HCT116 (cell line): ENCODE results near the gene ZNF655.

Experiments used
- EGR1 ChIP-seq: IDR thresholded peaks from 2 replicates; pipeline ENCODE4 v1.6.1; 2012; ENCODE audit warnings: low read depth
- EZH2 ChIP-seq: fragments of 200-600 bp; sonication (generic); IDR thresholded peaks from 2 replicates; pipeline ENCODE4 v1.6.1; 2017; ENCODE audit warnings: antibody characterized with exemption, mixed run types
- POLR2AphosphoS5 ChIP-seq: IDR thresholded peaks from 2 replicates; pipeline ENCODE4 v1.6.1; 2011; ENCODE audit warnings: mild to moderate bottlenecking, low read depth, low read length, moderate library complexity
- TCF7L2 ChIP-seq: IDR thresholded peaks from 2 replicates; pipeline ENCODE4 v1.7.0; 2011; ENCODE audit warnings: borderline replicate concordance, inconsistent platforms; ENCODE audit not compliant: insufficient read depth, insufficient read length; ENCODE audit errors: extremely low read depth
- TF ChIP-seq, protein P1 (sequence below): IDR thresholded peaks from 2 replicates; pipeline ENCODE4 v1.6.1; 2012
- TF ChIP-seq, protein P2 (sequence below), 3 experiments: fragments of 200-600 bp in 1 of 3; sonication (generic) in 1 of 3; IDR thresholded peaks in 2 of 3; conservative IDR thresholded peaks in 1 of 3; 2 replicates each; pipeline ENCODE4 v1.5.1; 2012 to 2017; ENCODE audit warnings: low read depth in 2 of 3, low read length in 2 of 3, antibody characterized with exemption in 1 of 3, borderline replicate concordance in 1 of 3, control low read depth in 1 of 3, mild to moderate bottlenecking in 1 of 3, mixed read lengths in 1 of 3, mixed run types in 1 of 3, moderate library complexity in 1 of 3; ENCODE audit not compliant: insufficient read depth in 1 of 3
- TF ChIP-seq, protein P3 (sequence below): IDR thresholded peaks from 2 replicates; pipeline ENCODE4 v1.6.1; 2011; ENCODE audit warnings: mild to moderate bottlenecking, low read length, moderate library complexity; ENCODE audit not compliant: insufficient replicate concordance; ENCODE audit errors: extremely low read depth
- TF ChIP-seq, protein P4 (sequence below): IDR thresholded peaks from 2 replicates; pipeline ENCODE4 v1.6.1; 2012; ENCODE audit warnings: low read depth
- TF ChIP-seq, protein P5 (sequence below): IDR thresholded peaks from 2 replicates; pipeline ENCODE4 v1.6.1; 2012

DNA sequence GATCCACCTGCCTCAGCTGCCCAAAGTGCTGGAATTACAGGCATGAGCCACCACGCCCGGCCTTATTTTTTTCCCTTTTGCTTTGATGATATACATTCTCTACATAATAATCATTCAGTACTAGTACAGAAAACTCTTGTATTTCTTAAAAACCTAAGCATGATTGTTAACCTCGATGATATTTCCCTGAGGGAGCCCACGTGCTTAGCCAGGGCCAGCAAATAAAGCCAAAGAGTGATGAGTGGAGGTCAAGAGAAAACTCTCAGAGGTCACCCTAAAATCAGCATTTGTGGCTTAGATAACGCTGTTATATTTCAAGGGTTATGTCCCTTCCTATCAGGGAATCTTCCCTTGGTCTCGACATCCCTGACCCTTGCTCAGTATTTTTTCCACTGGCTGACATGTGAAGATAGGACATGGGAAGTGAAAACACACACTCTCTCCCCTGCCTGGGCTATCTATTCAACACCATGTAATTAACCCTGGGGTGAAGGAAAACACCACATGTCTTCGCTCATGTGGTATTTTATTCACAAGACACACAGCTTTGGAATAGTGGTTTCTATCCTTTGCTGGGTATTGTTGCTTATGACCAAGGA lies 19.1 kb upstream of the ZNF655 start:
- TF ChIP-seq, protein P1, sequence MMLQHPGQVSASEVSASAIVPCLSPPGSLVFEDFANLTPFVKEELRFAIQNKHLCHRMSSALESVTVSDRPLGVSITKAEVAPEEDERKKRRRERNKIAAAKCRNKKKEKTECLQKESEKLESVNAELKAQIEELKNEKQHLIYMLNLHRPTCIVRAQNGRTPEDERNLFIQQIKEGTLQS, result no peak
- TF ChIP-seq, protein P2, sequence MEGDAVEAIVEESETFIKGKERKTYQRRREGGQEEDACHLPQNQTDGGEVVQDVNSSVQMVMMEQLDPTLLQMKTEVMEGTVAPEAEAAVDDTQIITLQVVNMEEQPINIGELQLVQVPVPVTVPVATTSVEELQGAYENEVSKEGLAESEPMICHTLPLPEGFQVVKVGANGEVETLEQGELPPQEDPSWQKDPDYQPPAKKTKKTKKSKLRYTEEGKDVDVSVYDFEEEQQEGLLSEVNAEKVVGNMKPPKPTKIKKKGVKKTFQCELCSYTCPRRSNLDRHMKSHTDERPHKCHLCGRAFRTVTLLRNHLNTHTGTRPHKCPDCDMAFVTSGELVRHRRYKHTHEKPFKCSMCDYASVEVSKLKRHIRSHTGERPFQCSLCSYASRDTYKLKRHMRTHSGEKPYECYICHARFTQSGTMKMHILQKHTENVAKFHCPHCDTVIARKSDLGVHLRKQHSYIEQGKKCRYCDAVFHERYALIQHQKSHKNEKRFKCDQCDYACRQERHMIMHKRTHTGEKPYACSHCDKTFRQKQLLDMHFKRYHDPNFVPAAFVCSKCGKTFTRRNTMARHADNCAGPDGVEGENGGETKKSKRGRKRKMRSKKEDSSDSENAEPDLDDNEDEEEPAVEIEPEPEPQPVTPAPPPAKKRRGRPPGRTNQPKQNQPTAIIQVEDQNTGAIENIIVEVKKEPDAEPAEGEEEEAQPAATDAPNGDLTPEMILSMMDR (IDR thresholded peaks at IDR 0.05 in 2 of 3, conservative IDR thresholded peaks at IDR 0.05 in 1 of 3; ENCODE audit: borderline replicate concordance in 1 of 3, insufficient read depth in 1 of 3, low read depth in 2 of 3, low read length in 2 of 3), result no peak
- TF ChIP-seq, protein P3, sequence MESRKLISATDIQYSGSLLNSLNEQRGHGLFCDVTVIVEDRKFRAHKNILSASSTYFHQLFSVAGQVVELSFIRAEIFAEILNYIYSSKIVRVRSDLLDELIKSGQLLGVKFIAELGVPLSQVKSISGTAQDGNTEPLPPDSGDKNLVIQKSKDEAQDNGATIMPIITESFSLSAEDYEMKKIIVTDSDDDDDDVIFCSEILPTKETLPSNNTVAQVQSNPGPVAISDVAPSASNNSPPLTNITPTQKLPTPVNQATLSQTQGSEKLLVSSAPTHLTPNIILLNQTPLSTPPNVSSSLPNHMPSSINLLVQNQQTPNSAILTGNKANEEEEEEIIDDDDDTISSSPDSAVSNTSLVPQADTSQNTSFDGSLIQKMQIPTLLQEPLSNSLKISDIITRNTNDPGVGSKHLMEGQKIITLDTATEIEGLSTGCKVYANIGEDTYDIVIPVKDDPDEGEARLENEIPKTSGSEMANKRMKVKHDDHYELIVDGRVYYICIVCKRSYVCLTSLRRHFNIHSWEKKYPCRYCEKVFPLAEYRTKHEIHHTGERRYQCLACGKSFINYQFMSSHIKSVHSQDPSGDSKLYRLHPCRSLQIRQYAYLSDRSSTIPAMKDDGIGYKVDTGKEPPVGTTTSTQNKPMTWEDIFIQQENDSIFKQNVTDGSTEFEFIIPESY, result no peak
- TF ChIP-seq, protein P4, sequence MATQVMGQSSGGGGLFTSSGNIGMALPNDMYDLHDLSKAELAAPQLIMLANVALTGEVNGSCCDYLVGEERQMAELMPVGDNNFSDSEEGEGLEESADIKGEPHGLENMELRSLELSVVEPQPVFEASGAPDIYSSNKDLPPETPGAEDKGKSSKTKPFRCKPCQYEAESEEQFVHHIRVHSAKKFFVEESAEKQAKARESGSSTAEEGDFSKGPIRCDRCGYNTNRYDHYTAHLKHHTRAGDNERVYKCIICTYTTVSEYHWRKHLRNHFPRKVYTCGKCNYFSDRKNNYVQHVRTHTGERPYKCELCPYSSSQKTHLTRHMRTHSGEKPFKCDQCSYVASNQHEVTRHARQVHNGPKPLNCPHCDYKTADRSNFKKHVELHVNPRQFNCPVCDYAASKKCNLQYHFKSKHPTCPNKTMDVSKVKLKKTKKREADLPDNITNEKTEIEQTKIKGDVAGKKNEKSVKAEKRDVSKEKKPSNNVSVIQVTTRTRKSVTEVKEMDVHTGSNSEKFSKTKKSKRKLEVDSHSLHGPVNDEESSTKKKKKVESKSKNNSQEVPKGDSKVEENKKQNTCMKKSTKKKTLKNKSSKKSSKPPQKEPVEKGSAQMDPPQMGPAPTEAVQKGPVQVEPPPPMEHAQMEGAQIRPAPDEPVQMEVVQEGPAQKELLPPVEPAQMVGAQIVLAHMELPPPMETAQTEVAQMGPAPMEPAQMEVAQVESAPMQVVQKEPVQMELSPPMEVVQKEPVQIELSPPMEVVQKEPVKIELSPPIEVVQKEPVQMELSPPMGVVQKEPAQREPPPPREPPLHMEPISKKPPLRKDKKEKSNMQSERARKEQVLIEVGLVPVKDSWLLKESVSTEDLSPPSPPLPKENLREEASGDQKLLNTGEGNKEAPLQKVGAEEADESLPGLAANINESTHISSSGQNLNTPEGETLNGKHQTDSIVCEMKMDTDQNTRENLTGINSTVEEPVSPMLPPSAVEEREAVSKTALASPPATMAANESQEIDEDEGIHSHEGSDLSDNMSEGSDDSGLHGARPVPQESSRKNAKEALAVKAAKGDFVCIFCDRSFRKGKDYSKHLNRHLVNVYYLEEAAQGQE, result no peak
- TF ChIP-seq, protein P5, sequence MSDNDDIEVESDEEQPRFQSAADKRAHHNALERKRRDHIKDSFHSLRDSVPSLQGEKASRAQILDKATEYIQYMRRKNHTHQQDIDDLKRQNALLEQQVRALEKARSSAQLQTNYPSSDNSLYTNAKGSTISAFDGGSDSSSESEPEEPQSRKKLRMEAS, result no peak
- TF ChIP-seq EZH2 (no peak), TCF7L2 (no peak), EGR1 (no peak), POLR2AphosphoS5 (no peak)
